Right lobe of liver (tissue), 6 donors: ENCODE results near the gene PCNX1. TPM values are rescaled to one million over a fixed set of nuclear protein-coding genes. Genes with fewer than 3 reads are reported as not detected.

Experiments
- ATAC-seq, 4 donors: fragments of 200-7000 bp; cut with Tn5 transposase; one replicate each; pipeline ENCODE4 v1.9.1; 2020; ENCODE audit warnings: mild to moderate bottlenecking in 4 of 4, moderate library complexity in 4 of 4
- DNase-seq, 3 donors: peaks; one replicate each; pipeline ENCODE4 v3.0.0-alpha.2; 2020
- H3K27ac ChIP-seq, 3 donors: fragments of 200-600 bp; one replicate each; pipeline ENCODE4 v1.8.0; 2022
- H3K27me3 ChIP-seq, 2 donors: fragments of 200-600 bp; one replicate each; pipeline ENCODE4 v1.8.0; 2022
- H3K36me3 ChIP-seq, 4 donors: fragments of 200-600 bp; sonication (generic) in 1 of 4; one replicate each; pipeline versions ENCODE4 v1.5.1 to v1.8.0; 2017 to 2022; ENCODE audit warnings: control low read depth in 1 of 4
- H3K4me1 ChIP-seq, 4 donors: fragments of 200-600 bp; sonication (generic) in 1 of 4; one replicate each; pipeline versions ENCODE4 v1.5.1 to v1.8.0; 2017 to 2022; ENCODE audit warnings: control low read depth in 1 of 4
- H3K4me3 ChIP-seq, 3 donors: fragments of 200-600 bp; one replicate each; pipeline ENCODE4 v1.8.0; 2022
- H3K9me3 ChIP-seq, 4 donors: fragments of 200-600 bp; sonication (generic) in 1 of 4; one replicate each; pipeline versions ENCODE4 v1.5.1 to v1.8.0; 2017 to 2022; ENCODE audit warnings: control low read depth in 1 of 4
- POLR2A ChIP-seq: fragments of 450-650 bp; IDR thresholded peaks from one replicate; pipeline ENCODE4 v1.6.1; 2017; ENCODE audit warnings: antibody characterized with exemption, mild to moderate bottlenecking
- WGBS: methylation state at CpG from one replicate; pipeline ENCODE4 v1.1.6; 2018; ENCODE audit warnings: low coverage, low lambda C conversion rate; ENCODE audit not compliant: insufficient coverage; ENCODE audit errors: missing lambda C conversion rate; 5-methylcytosine and 5-hydroxymethylcytosine counted together
- intact Hi-C, 2 donors: fragments of 100-400 bp; cut with DNase I; formaldehyde crosslinking; loops; one replicate each; pipeline versions ENCODE4 v1.11.2 to v1.14.1; 2022
- total RNA-seq, 6 experiments: library from RNA; depleted of rRNA in 2 of 6; stranded (reverse); fragments of >200 nt in 2 of 6; fragmentation: NEBNext Ultra II Directional in 3 of 6; extraction: Animal tissue kit (Norgen Biotek cat#: 25700) in 3 of 6; gene quantifications; one replicate each; pipeline versions ENCODE4 v1.1.0 to v1.2.4, GENCODE V29; 2016 to 2023
- TF ChIP-seq, protein P1 (sequence below), 4 donors: fragments of 200-600 bp in 3 of 4; fragments of 450-650 bp in 1 of 4; IDR thresholded peaks; one replicate each; pipeline versions ENCODE4 v1.5.1 to v1.8.0; 2016 to 2022; ENCODE audit warnings: antibody characterized with exemption in 4 of 4, mild to moderate bottlenecking in 2 of 4
- donor health status: DM: no; HTN: yes; CAD: no.
- donor health status: DM: no; HTN: no; CAD: no.
- donor health status: DM: no; HTN: no; CAD: no.
- donor health status: DM: no; HTN: yes; CAD: no.
- donor health status: DM: no; HTN: yes; CAD: no.

PCNX1 gene
- total RNA-seq, 6 experiments from 2014 or later = 25.4 to 33.2 (median 29.3) TPM

GRCh38 chr14:71113376-71113775 lies 206.1 kb downstream of the PCNX1 start:
- intact Hi-C loops = no loop called here
- Histone ChIP-seq H3K4me3 (no peak overlapping the region), H3K9me3 (no peaks in the 10 kb centered on the region), H3K36me3 (peaks cover 0 to 22% (median 0%) of the 10 kb centered on the region in 4 donors), H3K27me3 (no peaks in the 10 kb centered on the region), H3K4me1 (peaks cover 0 to 30% (median 4%) of the 10 kb centered on the region in 4 donors), H3K27ac (no peak overlapping the region)
- no peak for ATAC-seq
- DNase-seq = no peak
- TF ChIP-seq, protein P1, sequence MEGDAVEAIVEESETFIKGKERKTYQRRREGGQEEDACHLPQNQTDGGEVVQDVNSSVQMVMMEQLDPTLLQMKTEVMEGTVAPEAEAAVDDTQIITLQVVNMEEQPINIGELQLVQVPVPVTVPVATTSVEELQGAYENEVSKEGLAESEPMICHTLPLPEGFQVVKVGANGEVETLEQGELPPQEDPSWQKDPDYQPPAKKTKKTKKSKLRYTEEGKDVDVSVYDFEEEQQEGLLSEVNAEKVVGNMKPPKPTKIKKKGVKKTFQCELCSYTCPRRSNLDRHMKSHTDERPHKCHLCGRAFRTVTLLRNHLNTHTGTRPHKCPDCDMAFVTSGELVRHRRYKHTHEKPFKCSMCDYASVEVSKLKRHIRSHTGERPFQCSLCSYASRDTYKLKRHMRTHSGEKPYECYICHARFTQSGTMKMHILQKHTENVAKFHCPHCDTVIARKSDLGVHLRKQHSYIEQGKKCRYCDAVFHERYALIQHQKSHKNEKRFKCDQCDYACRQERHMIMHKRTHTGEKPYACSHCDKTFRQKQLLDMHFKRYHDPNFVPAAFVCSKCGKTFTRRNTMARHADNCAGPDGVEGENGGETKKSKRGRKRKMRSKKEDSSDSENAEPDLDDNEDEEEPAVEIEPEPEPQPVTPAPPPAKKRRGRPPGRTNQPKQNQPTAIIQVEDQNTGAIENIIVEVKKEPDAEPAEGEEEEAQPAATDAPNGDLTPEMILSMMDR (IDR thresholded peaks at IDR 0.05) = no peak
- TF ChIP-seq POLR2A = no peak

DNA sequence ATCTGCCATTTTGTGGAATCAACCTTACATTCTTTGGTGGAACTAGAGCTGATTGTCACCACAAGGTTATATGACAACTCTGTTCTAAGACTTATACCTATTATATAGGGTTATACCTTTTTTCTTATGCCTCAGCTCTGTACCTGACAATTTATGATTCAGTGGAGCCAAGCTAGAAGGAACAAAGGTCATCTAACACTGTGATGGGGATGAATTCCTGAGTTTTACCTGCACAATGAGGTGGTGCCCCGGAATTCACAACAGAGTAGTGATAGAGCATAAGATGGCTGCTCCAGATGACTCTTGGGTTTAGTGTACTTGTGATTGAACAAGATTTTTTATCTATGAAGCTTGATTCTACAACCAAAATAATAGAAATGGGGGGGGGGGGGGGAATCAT lies 207.3 kb downstream of the PCNX1 start:
- Histone ChIP-seq H3K27me3 (no peaks in the 10 kb centered on the region), H3K4me1 (peaks cover 0 to 41% (median 9%) of the 10 kb centered on the region in 4 donors), H3K36me3 (peaks cover 0 to 10% (median 0%) of the 10 kb centered on the region in 4 donors), H3K4me3 (no peak overlapping the region), H3K27ac (no peak overlapping the region), H3K9me3 (no peaks in the 10 kb centered on the region)
- WGBS = 100% methylated on average over 1 of the region's 1 CpG
- ATAC-seq = no peak
- TF ChIP-seq POLR2A = no peak
- TF ChIP-seq, protein P1 (IDR thresholded peaks at IDR 0.05) = no peak
- intact Hi-C loops = no loop called here
- DNase-seq = no peak

DNA sequence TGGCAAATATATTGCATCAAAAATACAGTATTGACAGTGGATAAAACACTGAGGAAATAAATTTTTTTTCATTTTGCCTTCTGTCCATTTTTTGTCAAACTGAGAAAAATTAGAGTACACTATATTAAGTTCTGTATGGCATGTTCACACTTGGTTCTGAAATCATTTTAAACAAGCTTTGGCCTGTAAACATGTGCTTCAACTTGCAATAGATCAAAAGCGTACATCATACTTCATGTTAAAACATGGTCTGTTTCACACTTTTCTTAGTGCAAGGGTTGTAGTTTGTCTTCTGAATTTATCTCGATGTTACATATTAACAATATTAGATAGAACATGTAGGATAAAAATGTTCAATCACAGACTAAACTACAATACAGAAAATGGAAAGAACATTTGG lies 208.0 kb downstream of the PCNX1 start:
- H3K4me3 ChIP-seq = no peak overlapping the region
- TF ChIP-seq, protein P1 (IDR thresholded peaks at IDR 0.05) = no peak
- no peak for TF ChIP-seq POLR2A
- no peaks in the 10 kb centered on the region for H3K27me3 ChIP-seq
- H3K27ac ChIP-seq = no peak overlapping the region
- no peaks in the 10 kb centered on the region for H3K9me3 ChIP-seq
- ATAC-seq (no peak), DNase-seq (no peak)
- H3K4me1 ChIP-seq = peaks cover 0 to 45% (median 11%) of the 10 kb centered on the region in 4 donors
- peaks cover 0 to 4% (median 0%) of the 10 kb centered on the region in 4 donors for H3K36me3 ChIP-seq
- 83% methylated on average over 2 of the region's 2 CpGs for WGBS
- intact Hi-C loops = no loop called here

DNA sequence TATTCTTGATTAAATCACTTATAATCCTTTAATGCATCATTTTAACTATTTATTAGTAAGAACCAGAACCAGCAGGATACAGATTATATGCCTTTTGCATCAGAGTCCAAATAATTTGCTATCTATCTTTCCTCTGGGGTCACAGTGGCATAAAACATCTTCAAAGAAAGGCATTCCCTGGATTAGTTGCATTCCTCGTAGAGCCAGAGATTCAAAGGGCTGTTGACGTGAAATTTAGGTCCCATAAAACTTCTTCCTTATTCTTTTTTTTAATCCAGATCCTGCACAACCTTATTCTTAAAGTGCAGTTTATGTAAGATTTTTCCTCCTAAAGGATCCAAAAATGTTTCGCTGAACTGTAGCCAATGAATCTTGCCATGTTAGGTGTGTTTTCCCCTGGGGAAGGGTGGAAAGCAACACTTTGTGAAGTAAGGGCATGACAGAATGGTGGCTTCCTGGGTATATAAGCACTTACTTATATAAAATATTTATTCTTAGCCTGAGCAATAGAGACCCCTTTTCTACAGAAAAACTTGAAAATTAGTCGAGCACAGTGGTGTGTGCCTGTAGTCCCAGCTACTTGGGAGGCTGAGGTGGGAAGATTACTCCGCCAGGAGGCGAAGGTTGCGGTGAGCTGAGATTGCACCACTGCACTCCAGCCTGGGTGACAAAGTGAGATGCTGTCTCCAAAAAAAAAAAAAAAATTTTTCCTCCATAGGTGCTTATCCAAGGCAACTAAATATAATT lies 208.7 kb downstream of the PCNX1 start:
- WGBS = 64% methylated on average over 7 of the region's 7 CpGs

More for the DNA sequence above, 208.7 kb downstream of the PCNX1 start:
- H3K27me3 ChIP-seq = no peaks in the 10 kb centered on the region
- TF ChIP-seq, protein P1 (IDR thresholded peaks at IDR 0.05) = peak in 2 of 4 donors; percentile 8 to 11
- no peak for TF ChIP-seq POLR2A
- intact Hi-C loops = no loop called here
- H3K36me3 ChIP-seq = no peaks in the 10 kb centered on the region
- DNase-seq (no peak), ATAC-seq (peak; percentile 29 to 50 (median 38))
- peak overlapping the region in 1 of 3 donors; percentile 17 for H3K27ac ChIP-seq
- H3K4me1 ChIP-seq = peaks cover 0 to 45% (median 11%) of the 10 kb centered on the region in 4 donors
- H3K4me3 ChIP-seq = no peak overlapping the region
- H3K9me3 ChIP-seq = no peaks in the 10 kb centered on the region
